NOMO-1 (cell line): ENCODE measurements around the gene TBC1D20.
A peak's percentile ranks its signal among the peaks of the same experiment; 100 is the strongest.
"Not testable (repeated sequence)": the region's sequence is repeated elsewhere in the genome, so short reads cannot be mapped to it uniquely, and the experiment has no call there.

Experiments used
- DNase-seq, 2 experiments: peaks; one replicate each; lab custom pipeline; 2025; ENCODE audit not compliant: unreplicated experiment in 2 of 2; lab: John Stamatoyannopoulos, UW

The TBC1D20 gene

GRCh38 chr20:476561-477249, 14.4 kb upstream of the TBC1D20 start:
- DNase-seq, result not testable (repeated sequence)

- DNase-seq, result no peak
Measured at GRCh38 chr20:475463-476357, 13.4 kb upstream of the TBC1D20 start.

GRCh38 chr20:474581-474980, 12.2 kb upstream of the TBC1D20 start:
- DNase-seq, result no peak

- no peak for DNase-seq
Measured at GRCh38 chr20:472889-473292, 10.6 kb upstream of the TBC1D20 start.

- DNase-seq, result no peak
Measured at GRCh38 chr20:472137-472846, 10.0 kb upstream of the TBC1D20 start.

GRCh38 chr20:469746-470490, 7.6 kb upstream of the TBC1D20 start:
- DNase-seq, result no peak

- no peak for DNase-seq
Measured at GRCh38 chr20:467755-468154, 5.4 kb upstream of the TBC1D20 start.

- peak; percentile 25 to 40 for DNase-seq
Measured at GRCh38 chr20:461254-462198, 807 bp downstream of the TBC1D20 start.

GRCh38 chr20:460707-461106, 1.6 kb downstream of the TBC1D20 start:
- no peak for DNase-seq

- no peak for DNase-seq
Measured at GRCh38 chr20:460180-460579, 2.2 kb downstream of the TBC1D20 start.

GRCh38 chr20:458776-459175, 3.6 kb downstream of the TBC1D20 start:
- no peak for DNase-seq

- no peak for DNase-seq
Measured at GRCh38 chr20:454951-455350, 7.4 kb downstream of the TBC1D20 start.

GRCh38 chr20:452021-452420, 10.3 kb downstream of the TBC1D20 start:
- DNase-seq, result not testable (repeated sequence)

GRCh38 chr20:445514-446336, 16.6 kb downstream of the TBC1D20 start:
- DNase-seq, result no peak

GRCh38 chr20:444862-445426, 17.4 kb downstream of the TBC1D20 start:
- DNase-seq, result no peak

- no peak for DNase-seq
Measured at GRCh38 chr20:444117-444516, 18.2 kb downstream of the TBC1D20 start.

GRCh38 chr20:443223-443775, 19.0 kb downstream of the TBC1D20 start:
- DNase-seq, result no peak

- DNase-seq, result no peak
Measured at GRCh38 chr20:440636-441035, 21.7 kb downstream of the TBC1D20 start.
